Measurements from ENCODE around the gene HYAL3.
A peak's percentile ranks its signal among the peaks of the same experiment; 100 is the strongest.

GRCh38 chr3:50321336-50322114 lies 22.3 kb upstream of the HYAL3 start:
- TF ChIP-seq CTCF (IDR thresholded peaks at IDR 0.05; ENCODE audit: insufficient read depth, low read depth, low read length) = peak; percentile 7
- TF ChIP-seq EZH2 (IDR thresholded peaks at IDR 0.05; ENCODE audit: insufficient read depth, low read length) = no peak

All from astrocyte (in vitro differentiated cells and primary cell).